GM18511 (cell line): ENCODE results near the gene IL36RN.

Experiments
- ATAC-seq: cut with Tn5 transposase; IDR thresholded peaks from one replicate; pipeline ENCODE4 v1.9.1; 2021; ENCODE audit warnings: mild to moderate bottlenecking, moderate library complexity; ENCODE audit not compliant: unreplicated experiment

The IL36RN gene

GRCh38 chr2:113058998-113059960 lies at the start of gene IL36RN:
Gene IL36RN (plus strand): TSS chr2:113059198. CDS start chr2:113059439, 241 bp downstream.
- ATAC-seq = no peak

GRCh38 chr2:113009622-113010021 lies 49.4 kb upstream of the IL36RN start:
- ATAC-seq = no peak

- ATAC-seq = no peak
Measured at GRCh38 chr2:113010088-113010487, 48.9 kb upstream of the IL36RN start.

- ATAC-seq = no peak
Measured at GRCh38 chr2:113011108-113011507, 47.9 kb upstream of the IL36RN start.

- no peak for ATAC-seq
Measured at GRCh38 chr2:113012436-113013335, 46.3 kb upstream of the IL36RN start.

- ATAC-seq = no peak
Measured at GRCh38 chr2:113013336-113013661, 45.7 kb upstream of the IL36RN start.

- ATAC-seq = no peak
Measured at GRCh38 chr2:113014067-113014466, 44.9 kb upstream of the IL36RN start.

- ATAC-seq = no peak
Measured at GRCh38 chr2:113015042-113015441, 44.0 kb upstream of the IL36RN start.

- ATAC-seq = no peak
Measured at GRCh38 chr2:113015655-113016054, 43.3 kb upstream of the IL36RN start.

GRCh38 chr2:113018509-113018908 lies 40.5 kb upstream of the IL36RN start:
- ATAC-seq = no peak

- no peak for ATAC-seq
Measured at GRCh38 chr2:113021312-113021711, 37.7 kb upstream of the IL36RN start.

- no peak for ATAC-seq
Measured at GRCh38 chr2:113024764-113025163, 34.2 kb upstream of the IL36RN start.

- no peak for ATAC-seq
Measured at GRCh38 chr2:113025737-113026136, 33.3 kb upstream of the IL36RN start.

GRCh38 chr2:113027691-113028090 lies 31.3 kb upstream of the IL36RN start:
- no peak for ATAC-seq

- ATAC-seq = no peak
Measured at GRCh38 chr2:113028112-113028511, 30.9 kb upstream of the IL36RN start.

GRCh38 chr2:113032737-113033136 lies 26.3 kb upstream of the IL36RN start:
- no peak for ATAC-seq

GRCh38 chr2:113034016-113034415 lies 25.0 kb upstream of the IL36RN start:
- no peak for ATAC-seq

- ATAC-seq = no peak
Measured at GRCh38 chr2:113036763-113037162, 22.2 kb upstream of the IL36RN start.

- ATAC-seq = no peak
Measured at GRCh38 chr2:113038291-113038690, 20.7 kb upstream of the IL36RN start.

GRCh38 chr2:113039158-113039557 lies 19.8 kb upstream of the IL36RN start:
- no peak for ATAC-seq

- no peak for ATAC-seq
Measured at GRCh38 chr2:113039719-113040118, 19.3 kb upstream of the IL36RN start.

GRCh38 chr2:113041871-113042270 lies 17.1 kb upstream of the IL36RN start:
- ATAC-seq = no peak
